Measurements from ENCODE around the gene WASHC1.
"Not testable (repeated sequence)": the region's sequence is repeated elsewhere in the genome, so short reads cannot be mapped to it uniquely, and the experiment has no call there.

Gene WASHC1, protein sequence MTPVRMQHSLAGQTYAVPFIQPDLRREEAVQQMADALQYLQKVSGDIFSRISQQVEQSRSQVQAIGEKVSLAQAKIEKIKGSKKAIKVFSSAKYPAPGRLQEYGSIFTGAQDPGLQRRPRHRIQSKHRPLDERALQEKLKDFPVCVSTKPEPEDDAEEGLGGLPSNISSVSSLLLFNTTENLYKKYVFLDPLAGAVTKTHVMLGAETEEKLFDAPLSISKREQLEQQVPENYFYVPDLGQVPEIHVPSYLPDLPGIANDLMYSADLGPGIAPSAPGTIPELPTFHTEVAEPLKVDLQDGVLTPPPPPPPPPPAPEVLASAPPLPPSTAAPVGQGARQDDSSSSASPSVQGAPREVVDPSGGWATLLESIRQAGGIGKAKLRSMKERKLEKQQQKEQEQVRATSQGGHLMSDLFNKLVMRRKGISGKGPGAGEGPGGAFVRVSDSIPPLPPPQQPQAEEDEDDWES

GRCh38 chr9:29356-29755 lies at the start of gene WASHC1:
Gene WASHC1, minus strand, starts transcription at chr9:29456. Its CDS starts 4,457 bp downstream, at chr9:24999.
- not testable (repeated sequence) for DNase-seq

- not testable (repeated sequence) for DNase-seq
Measured at GRCh38 chr9:78333-78732, 49.1 kb upstream of the WASHC1 start.

DNA sequence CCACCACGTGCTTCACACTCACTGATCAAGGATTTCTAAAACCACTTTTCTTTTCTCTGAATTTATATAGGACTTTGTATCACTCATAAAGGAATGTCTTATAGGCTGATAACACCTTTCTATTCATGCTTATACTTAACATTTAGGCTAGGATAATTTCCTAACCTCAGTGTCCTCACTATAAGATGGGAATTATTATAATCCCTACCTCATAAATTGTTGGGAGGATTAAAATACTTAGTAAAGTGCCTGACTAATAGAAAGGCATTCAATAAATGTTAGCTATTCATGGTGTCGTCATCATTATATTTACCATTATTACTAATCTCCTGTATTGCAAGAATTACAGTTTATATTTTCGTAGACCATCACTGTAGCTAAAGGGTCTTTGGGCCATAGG lies 47.1 kb upstream of the WASHC1 start:
- DNase-seq: not testable (repeated sequence)

DNA sequence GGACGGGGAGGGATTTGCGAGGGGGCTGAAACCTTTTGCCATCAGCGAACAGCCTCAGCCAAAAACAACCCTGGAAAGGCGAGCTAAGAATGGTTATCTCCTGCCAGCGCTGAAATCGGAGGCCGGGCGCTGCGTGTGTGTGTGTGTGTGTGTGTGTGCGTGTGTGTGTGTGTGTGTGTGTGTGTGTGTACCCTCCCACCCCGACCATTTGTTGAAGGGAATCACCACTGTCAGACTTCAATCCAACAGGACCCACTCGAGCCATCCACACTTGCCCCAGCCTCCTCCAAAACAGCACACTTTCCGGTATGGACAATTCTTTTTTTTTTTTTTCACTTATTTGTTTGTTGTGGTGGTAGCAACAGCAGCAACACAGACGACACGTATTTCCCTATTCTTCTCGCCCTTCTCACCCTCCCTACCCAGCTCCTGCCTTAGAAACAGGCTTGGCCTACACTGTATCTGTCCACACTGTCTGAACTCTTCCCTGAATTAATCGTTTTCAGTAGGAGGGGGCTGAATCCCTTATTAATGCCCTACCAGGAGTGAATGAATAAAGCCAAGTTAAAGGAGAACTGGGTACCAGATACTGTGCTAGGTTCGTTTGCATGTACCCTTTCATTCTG lies 44.8 kb upstream of the WASHC1 start:
- DNase-seq: not testable (repeated sequence)

- not testable (repeated sequence) for DNase-seq
Measured at GRCh38 chr9:73076-73899, 44.0 kb upstream of the WASHC1 start.

GRCh38 chr9:63031-63629 lies 33.9 kb upstream of the WASHC1 start:
- peak; percentile 81 for DNase-seq

DNA sequence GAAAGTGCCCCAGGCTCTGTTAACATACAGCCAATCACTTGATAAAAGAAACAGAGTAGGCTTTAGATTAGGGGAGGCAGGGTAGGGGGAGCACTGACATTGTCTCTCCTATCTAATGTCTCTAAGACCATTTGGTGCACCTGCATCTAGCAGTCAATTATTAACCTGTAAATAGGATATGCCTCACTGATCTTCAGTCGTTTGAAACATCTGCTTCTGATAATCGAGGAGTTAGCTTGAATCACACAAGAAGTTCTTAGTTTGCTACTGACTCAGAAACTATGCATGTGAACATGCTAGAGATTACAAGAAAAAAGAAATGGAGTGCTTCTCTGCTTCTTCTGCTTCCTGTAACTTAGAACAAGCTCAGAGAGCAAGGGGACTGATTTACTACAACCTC lies 23.4 kb upstream of the WASHC1 start:
- DNase-seq: not testable (repeated sequence)

GRCh38 chr9:48190-48842 lies 19.1 kb upstream of the WASHC1 start:
- DNase-seq: not testable (repeated sequence)

DNA sequence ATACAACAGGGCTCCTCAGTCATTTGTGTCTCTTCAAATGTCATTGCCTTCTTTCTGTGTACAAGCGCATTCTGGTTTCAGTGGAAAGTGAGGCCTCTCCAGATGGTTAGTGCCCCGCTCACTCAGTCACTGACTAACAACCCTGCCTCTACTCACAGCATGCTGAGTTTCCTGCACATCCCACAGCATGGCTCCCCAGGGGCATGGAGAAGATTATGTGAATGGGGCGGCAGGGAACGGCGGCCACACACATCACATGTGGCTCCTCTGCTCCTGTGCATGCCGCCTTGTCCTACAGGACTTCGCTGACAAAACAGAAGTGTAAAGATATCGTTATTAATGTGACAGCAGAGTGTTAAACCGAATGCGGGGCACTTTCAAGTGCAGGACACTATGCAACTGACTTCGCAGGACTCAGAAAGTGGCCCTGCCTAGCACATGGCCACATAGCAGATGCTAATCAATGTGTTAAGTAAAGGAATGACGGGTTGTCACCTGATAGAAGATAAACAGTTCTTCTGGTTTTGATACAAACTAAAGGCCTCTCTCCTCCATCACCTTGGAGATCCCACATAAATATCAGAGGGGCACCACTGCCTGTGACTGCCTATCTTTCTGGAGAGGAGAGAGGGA lies 17.5 kb upstream of the WASHC1 start:
- DNase-seq: not testable (repeated sequence)

GRCh38 chr9:46164-46563 lies 16.9 kb upstream of the WASHC1 start:
- not testable (repeated sequence) for DNase-seq

- DNase-seq: not testable (repeated sequence)
Measured at GRCh38 chr9:45180-45878, 16.1 kb upstream of the WASHC1 start.

DNA sequence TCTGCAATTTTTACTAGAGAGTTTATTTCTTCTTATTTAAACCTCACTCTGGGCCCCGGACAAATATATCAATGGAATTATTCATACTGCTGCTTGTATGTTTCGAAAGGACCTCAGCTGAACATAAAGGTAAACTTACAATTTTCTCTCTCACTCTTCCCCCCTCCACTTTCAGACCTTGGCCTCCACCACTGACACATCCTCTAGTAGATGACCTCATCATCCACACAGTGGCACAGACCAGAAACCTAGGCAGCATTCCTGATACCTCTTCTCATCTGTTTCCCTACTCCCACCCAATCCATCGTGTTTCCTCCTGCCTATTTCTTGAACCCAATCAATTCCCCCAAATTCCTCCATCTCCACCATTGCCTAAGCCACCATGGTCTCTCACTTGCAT lies 15.2 kb upstream of the WASHC1 start:
- not testable (repeated sequence) for DNase-seq

DNA sequence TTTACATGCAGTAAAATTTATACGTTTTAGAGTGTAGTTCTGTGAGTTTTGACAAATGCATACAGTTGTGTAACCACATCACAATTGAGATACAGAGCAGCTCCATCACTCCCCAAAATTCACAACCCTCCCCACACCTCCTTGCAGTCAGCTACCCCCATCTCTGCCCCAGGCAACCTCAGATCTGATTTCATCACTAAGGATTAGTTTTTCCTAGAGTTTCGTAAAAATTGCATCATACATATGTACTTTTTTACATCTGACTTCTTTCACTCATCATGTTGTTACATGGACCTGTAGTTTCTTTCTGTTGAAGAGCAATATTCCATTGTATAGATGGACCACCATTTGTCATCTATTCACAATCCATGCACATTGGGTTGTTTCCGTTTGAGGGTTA lies 14.4 kb upstream of the WASHC1 start:
- not testable (repeated sequence) for DNase-seq

DNA sequence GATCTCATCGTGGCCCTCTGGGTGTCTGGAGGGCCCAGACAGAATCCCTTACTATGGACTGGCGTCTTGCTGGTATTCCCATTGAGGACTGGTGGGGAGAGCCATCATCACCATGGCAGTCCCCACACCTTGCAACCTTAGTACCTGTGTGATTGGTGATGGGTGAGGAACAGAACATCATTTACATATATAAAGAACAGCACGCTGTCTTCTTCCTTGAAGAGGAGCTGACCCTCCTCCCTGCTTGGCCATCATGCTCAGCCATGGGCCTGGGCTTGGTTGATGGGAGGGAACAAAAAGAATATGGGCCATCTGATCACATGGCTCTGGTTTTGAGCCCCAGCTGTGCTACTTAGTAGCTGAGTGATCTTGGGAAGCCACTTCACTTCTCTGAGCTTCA lies 13.9 kb upstream of the WASHC1 start:
- not testable (repeated sequence) for DNase-seq

- not testable (repeated sequence) for DNase-seq
Measured at GRCh38 chr9:41819-42218, 12.6 kb upstream of the WASHC1 start.

GRCh38 chr9:41261-41676 lies 12.0 kb upstream of the WASHC1 start:
- not testable (repeated sequence) for DNase-seq

- DNase-seq: not testable (repeated sequence)
Measured at GRCh38 chr9:32308-32707, 3.1 kb upstream of the WASHC1 start.

DNA sequence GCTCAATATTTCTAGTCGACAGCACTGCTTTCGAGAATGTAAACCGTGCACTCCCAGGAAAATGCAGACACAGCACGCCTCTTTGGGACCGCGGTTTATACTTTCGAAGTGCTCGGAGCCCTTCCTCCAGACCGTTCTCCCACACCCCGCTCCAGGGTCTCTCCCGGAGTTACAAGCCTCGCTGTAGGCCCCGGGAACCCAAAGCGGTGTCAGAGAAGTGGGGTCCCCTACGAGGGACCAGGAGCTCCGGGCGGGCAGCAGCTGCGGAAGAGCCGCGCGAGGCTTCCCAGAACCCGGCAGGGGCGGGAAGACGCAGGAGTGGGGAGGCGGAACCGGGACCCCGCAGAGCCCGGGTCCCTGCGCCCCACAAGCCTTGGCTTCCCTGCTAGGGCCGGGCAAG lies 481 bp downstream of the WASHC1 start:
- not testable (repeated sequence) for DNase-seq

DNA sequence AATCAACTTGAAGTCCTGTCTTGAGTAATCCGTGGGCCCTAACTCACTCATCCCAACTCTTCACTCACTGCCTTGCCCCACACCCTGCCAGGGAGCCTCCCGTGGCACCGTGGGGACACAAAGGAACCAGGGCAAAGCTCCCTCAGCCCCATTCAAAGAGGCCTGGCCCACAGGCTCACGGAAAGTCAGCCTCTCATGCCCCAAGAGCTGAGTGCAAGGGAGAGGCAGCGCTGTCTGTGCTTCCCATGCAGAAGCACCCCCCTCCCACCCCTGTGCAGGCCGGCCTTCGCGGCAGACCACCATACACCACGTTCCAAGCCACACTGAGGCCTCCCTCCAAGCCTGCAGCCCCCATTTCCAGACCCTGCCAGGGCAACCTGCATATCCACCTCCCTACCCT lies 7.6 kb downstream of the WASHC1 start:
- DNase-seq: not testable (repeated sequence)

DNA sequence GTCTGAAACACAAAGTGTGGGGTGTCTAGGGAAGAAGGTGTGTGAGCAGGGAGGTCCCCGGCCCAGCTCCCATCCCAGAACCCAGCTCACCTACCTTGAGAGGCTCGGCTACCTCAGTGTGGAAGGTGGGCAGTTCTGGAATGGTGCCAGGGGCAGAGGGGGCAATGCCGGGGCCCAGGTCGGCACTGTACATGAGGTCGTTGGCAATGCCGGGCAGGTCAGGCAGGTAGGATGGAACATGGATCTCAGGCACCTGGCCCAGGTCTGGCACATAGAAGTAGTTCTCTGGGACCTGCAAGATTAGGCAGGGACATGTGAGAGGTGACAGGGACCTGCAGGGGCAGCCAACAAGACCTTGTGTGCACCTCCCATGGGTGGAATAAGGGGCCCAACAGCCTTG lies 12.4 kb downstream of the WASHC1 start:
- not testable (repeated sequence) for DNase-seq

All from CD4-positive, alpha-beta T cell treated with Interleukin-4 for 4 hours (primary cell).